OCI-LY7 (cell line): ENCODE measurements around the gene PPM1L.

ENCODE experiments used
- CTCF ChIP-seq: fragments of 200-600 bp; sonication (generic); conservative IDR thresholded peaks from 2 replicates; pipeline ENCODE4 v1.5.1; 2014; ENCODE audit warnings: mild to moderate bottlenecking, antibody characterized with exemption, low read length, moderate library complexity, mixed read lengths
- EZH2phosphoT487 ChIP-seq: fragments of 200-600 bp; sonication (generic); IDR thresholded peaks from 2 replicates; pipeline ENCODE4 v1.6.1; 2018; ENCODE audit warnings: low read depth, borderline replicate concordance, mild to moderate bottlenecking, mixed run types, antibody characterized with exemption, low read length, moderate library complexity, mixed read lengths

- no peak for TF ChIP-seq CTCF
- no peak for TF ChIP-seq EZH2phosphoT487
These were observed 40.8 kb downstream of the PPM1L start for GRCh38 chr3:160796813-160797164.
